Skeletal muscle cell (primary cell): ENCODE results near the gene SMPD3.

Experiments
- DNase-seq: peaks from one replicate; pipeline ENCODE4 v3.0.0-alpha.2; 2010; ENCODE audit warnings: low read depth
- H3K4me3 ChIP-seq: 2 replicates; pipeline ENCODE4 v1.5.1; 2011; ENCODE audit warnings: low read depth, mild to moderate bottlenecking, control low read depth, low read length, moderate library complexity

The SMPD3 gene

DNA sequence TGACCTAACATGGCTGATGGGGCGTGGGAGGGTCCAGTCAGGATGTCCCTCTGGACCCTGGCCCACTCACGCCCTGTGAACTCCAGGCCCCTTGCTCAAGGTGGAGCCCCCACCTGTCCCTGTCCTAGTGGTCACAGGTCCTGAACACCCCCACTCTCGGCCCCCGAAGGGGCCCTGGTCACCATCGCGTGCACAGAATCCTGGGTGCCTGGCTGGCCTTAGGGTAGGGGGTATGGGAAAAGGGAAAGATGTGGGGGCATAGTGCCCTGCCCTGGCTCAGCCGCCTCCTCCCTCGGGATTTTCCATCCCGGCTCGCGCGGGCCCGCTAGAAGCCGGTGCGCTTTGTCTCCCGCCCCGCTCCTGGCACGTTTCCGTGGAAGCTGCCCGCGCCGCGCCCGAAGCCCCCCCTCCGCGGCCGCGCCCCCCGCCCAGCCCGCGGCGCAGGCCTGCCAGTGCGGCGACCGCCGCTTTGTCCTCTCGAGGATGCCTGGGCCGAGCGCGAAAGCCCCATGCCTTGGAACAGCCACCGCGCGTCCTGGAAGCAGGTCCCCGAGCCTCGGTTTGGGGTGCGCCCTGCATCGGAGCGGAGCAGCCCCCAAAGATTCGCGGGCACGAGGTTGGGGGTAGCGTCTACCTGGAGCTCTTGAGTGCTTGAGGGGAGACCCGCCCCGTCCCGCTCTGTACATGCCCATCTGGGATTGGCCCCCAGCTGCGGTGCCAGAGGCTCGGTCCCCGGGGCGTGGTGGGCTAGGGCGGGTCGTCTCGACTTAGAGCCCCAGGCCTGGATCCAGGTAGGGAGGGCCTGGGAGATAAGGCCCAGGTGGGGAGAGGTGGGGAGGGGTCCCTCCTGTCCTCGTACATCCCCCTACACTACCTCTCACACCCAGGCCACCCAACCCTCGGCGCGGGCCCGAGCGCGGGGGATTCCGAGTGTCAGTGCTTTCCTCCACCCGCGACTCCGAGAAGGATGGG, 1.3 kb downstream of the SMPD3 start:
- H3K4me3 ChIP-seq: no peak overlapping the region
- no peak for DNase-seq

- DNase-seq: no peak
- H3K4me3 ChIP-seq: no peak overlapping the region
Observed at GRCh38 chr16:68445458-68445857, 2.9 kb downstream of the SMPD3 start.

DNA sequence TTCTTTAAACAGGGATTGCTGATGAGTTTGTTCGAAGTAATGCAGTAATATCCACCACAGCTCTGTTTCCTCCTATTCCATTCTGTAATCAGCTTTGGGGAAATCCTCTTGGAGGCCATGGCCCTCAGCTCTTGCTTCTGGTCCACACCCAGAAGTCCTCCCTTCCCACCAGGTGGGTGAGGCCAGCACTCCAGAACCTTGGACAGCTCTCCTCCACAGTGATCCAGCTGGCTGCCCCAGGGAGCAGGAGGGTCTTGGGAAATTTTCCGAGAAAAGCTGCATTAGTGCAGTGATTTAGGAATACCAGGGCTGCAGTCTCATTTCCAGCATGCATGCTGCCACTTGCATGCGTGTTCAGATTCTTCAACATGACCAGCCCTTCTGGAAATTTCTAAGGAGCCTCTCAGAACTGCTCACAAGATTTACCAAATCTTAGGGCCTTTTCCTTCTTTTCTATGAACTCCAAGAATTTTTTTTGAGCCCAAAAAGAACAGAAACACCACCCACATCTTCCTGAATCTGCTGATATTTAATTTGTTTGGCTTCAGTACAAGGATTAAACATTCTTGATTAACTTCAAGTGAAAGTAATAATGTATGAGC, 4.2 kb downstream of the SMPD3 start:
- no peak for DNase-seq
- no peak overlapping the region for H3K4me3 ChIP-seq

- H3K4me3 ChIP-seq: no peak overlapping the region
- DNase-seq: no peak
Observed at GRCh38 chr16:68436581-68436980, 11.7 kb downstream of the SMPD3 start.

DNA sequence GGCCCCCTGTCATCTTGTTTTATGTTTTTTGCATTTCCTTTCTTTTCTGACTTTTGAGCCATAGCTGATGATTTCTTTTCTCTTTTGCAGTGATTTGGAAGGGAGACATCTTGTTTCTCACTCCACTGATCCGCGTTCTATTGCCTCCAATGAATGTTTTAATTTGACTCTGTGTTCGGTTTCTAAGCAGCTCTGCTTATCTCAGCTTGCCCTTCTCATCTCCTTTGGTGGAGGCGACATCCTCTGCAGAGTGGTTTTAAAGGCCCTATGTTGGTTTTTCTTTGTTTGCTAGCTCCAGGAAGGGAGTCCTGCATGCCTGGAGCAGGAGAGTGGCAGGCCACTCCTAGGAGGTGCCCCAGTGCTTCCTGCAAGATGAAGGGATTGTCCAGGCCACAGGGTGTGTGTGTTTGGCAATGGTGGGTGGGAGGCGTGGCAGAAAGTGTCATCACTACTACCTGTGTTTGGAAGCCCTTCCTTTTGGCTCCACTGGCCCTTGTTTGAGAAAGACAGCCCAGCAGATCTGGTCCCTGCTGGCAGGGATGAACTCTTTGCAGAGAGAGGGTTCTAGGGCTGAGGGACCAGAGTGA, 13.6 kb downstream of the SMPD3 start:
- no peak overlapping the region for H3K4me3 ChIP-seq
- DNase-seq: no peak

DNA sequence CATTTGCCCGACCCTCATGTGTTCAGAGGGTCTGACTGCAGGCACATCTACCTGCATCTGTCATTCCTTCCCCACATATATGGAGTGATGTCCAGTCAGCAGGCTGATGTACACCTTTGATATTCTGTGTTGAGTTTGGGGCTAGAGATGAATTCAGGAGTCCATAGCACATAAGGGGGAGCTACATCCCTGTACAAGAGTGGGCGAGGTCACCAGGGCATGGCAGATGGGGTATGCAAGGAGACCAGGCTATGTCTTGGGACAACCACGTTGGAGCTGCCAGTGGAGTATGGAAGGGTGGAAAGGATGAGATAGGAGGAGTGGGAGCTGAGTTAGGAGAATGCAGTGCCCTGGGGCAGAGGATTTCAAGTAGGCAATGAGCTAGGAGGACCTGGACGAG, 15.0 kb downstream of the SMPD3 start:
- DNase-seq: no peak
- no peak overlapping the region for H3K4me3 ChIP-seq

DNA sequence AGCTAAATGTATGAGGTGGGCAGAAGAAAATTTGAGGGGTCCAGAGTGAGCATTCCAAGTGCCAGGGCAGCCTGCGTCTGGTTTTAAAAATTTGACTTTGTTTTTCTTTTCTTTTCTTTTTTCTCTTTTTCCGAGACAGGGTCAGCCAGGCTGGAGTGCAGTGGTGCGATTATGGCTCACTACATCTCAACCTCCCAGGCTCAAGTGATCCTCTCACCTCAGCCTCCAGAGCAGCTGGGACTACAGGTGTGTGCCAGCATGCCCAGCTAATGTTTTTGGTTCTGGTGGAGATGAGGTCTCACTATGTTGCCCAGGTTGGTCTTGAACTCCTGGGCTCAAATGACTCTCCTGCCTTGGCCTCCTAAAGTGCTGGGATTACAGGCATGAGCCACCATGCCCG, 15.6 kb downstream of the SMPD3 start:
- no peak for DNase-seq
- no peak overlapping the region for H3K4me3 ChIP-seq

- no peak overlapping the region for H3K4me3 ChIP-seq
- no peak for DNase-seq
Observed at GRCh38 chr16:68429076-68429854, 19.0 kb downstream of the SMPD3 start.

- DNase-seq: no peak
- no peak overlapping the region for H3K4me3 ChIP-seq
Observed at GRCh38 chr16:68427649-68428303, 20.5 kb downstream of the SMPD3 start.

- no peak for DNase-seq
- H3K4me3 ChIP-seq: no peak overlapping the region
Observed at GRCh38 chr16:68426347-68426652, 22.0 kb downstream of the SMPD3 start.

- DNase-seq: no peak
- H3K4me3 ChIP-seq: no peak overlapping the region
Observed at GRCh38 chr16:68425498-68426346, 22.6 kb downstream of the SMPD3 start.

DNA sequence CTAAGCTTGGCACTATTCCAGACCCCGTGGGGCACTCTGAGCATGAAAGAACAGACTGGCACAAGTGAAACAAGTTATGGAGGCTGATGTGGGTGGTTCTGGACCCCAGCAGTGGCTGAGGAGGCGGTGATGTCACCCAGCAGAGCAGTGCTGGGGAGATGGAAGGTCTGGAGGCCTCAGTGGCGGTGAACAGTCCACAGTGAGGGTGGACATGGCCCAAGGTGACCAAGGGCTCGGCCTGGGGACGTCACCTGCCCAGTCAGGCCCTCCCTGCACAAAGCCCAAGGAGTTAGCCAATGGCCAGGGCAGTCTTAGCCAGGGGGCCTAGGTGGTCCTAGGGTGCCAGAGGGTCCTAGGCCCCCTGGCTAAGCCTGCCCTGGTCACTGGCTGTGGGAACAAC, 24.5 kb downstream of the SMPD3 start:
- no peak overlapping the region for H3K4me3 ChIP-seq
- no peak for DNase-seq

- no peak for DNase-seq
- no peak overlapping the region for H3K4me3 ChIP-seq
Observed at GRCh38 chr16:68422396-68422960, 25.8 kb downstream of the SMPD3 start.

GRCh38 chr16:68421076-68421475, 27.2 kb downstream of the SMPD3 start:
- H3K4me3 ChIP-seq: no peak overlapping the region
- no peak for DNase-seq

DNA sequence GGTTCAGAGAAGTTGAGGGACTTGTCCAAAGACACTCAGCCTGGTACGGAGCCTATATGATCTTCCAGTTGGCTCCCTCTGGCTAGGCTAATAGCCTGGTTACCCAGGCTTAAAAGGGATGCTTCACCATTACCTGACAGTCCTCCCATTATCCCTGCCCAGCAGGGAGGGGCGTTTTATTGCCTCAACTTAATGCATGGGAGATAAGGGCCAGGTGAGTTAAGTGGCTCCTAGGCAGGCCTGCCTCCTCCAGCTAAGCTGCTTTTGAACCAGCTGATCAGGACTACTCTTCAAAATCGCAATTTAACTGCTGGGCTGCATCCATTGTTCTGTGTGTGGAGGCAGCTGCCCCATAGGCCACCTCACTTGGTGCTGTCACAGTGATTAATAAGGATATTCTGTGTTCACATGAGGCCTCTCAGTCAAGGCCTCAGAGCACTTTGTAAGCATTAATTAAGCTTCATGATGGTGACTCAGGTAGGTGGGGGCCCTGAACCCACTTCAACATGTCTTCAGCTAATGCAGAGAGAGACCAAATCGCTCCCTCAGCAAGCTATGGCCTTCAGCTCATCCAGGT, 27.9 kb downstream of the SMPD3 start:
- no peak overlapping the region for H3K4me3 ChIP-seq
- no peak for DNase-seq

GRCh38 chr16:68417711-68418301, 30.5 kb downstream of the SMPD3 start:
- H3K4me3 ChIP-seq: no peak overlapping the region
- DNase-seq: no peak
